ENCODE measurements around the gene CCR6.

The CCR6 gene

GRCh38 chr6:167121335-167121841 lies 1.5 kb upstream of the CCR6 start:
- no peak for DNase-seq

GRCh38 chr6:167122041-167122826 lies 662 bp upstream of the CCR6 start:
- no peak for DNase-seq

- no peak for DNase-seq
Observed at GRCh38 chr6:167124753-167125152, 1.9 kb downstream of the CCR6 start.

GRCh38 chr6:167125410-167125809 lies 2.5 kb downstream of the CCR6 start:
- DNase-seq: no peak

- no peak for DNase-seq
Observed at GRCh38 chr6:167125855-167126349, 3.0 kb downstream of the CCR6 start.

GRCh38 chr6:167127785-167128531 lies 5.1 kb downstream of the CCR6 start:
- DNase-seq: no peak

- DNase-seq: no peak
Observed at GRCh38 chr6:167129159-167129558, 6.3 kb downstream of the CCR6 start.

- no peak for DNase-seq
Observed at GRCh38 chr6:167129562-167129961, 6.7 kb downstream of the CCR6 start.

- DNase-seq: no peak
Observed at GRCh38 chr6:167130008-167130677, 7.2 kb downstream of the CCR6 start.

- DNase-seq: no peak
Observed at GRCh38 chr6:167130712-167131684, 8.1 kb downstream of the CCR6 start.

GRCh38 chr6:167134448-167135328 lies 11.8 kb downstream of the CCR6 start:
- DNase-seq: no peak

- DNase-seq: no peak
Observed at GRCh38 chr6:167136376-167136775, 13.5 kb downstream of the CCR6 start.

GRCh38 chr6:167137081-167137480 lies 14.2 kb downstream of the CCR6 start:
- DNase-seq: no peak

GRCh38 chr6:167137881-167138280 lies 15.0 kb downstream of the CCR6 start:
- DNase-seq: no peak

GRCh38 chr6:167139761-167140160 lies 16.9 kb downstream of the CCR6 start:
- no peak for DNase-seq

GRCh38 chr6:167140589-167141474 lies 17.9 kb downstream of the CCR6 start:
- DNase-seq: no peak

- DNase-seq: peak in 1 of 2 experiments; percentile 10
Observed at GRCh38 chr6:167141667-167142432, 19.0 kb downstream of the CCR6 start.

GRCh38 chr6:167142433-167142761 lies 19.5 kb downstream of the CCR6 start:
- DNase-seq: no peak

- no peak for DNase-seq
Observed at GRCh38 chr6:167143041-167143440, 20.1 kb downstream of the CCR6 start.

Data from NCI-H1930 (cell line).